EL (cell line): ENCODE results near the gene GABRD.

ENCODE experiments used
- DNase-seq: peaks from one replicate; pipeline ENCODE4 v3.0.0-alpha.2; 2016

Gene GABRD

GRCh38 chr1:2056955-2057590 lies 37.9 kb downstream of the GABRD start:
- no peak for DNase-seq

GRCh38 chr1:2059290-2059953 lies 40.3 kb downstream of the GABRD start:
- DNase-seq, result no peak

GRCh38 chr1:2060072-2060471 lies 40.9 kb downstream of the GABRD start:
- DNase-seq, result no peak

GRCh38 chr1:2060535-2060934 lies 41.4 kb downstream of the GABRD start:
- no peak for DNase-seq

- DNase-seq, result peak; percentile 44
These were observed 42.1 kb downstream of the GABRD start for GRCh38 chr1:2061065-2061778.

- no peak for DNase-seq
These were observed 46.6 kb downstream of the GABRD start for GRCh38 chr1:2065699-2066098.

- DNase-seq, result no peak
These were observed 48.2 kb downstream of the GABRD start for GRCh38 chr1:2067393-2067792.

- no peak for DNase-seq
These were observed 48.8 kb downstream of the GABRD start for GRCh38 chr1:2067981-2068380.

- DNase-seq, result no peak
These were observed 49.8 kb downstream of the GABRD start for GRCh38 chr1:2068951-2069350.

- DNase-seq, result no peak
These were observed 50.9 kb downstream of the GABRD start for GRCh38 chr1:2070016-2070415.

- DNase-seq, result no peak
These were observed 51.8 kb downstream of the GABRD start for GRCh38 chr1:2070800-2071530.

- DNase-seq, result no peak
These were observed 53.1 kb downstream of the GABRD start for GRCh38 chr1:2072109-2072806.

- no peak for DNase-seq
These were observed 53.7 kb downstream of the GABRD start for GRCh38 chr1:2072891-2073290.

- peak; percentile 67 for DNase-seq
These were observed 54.5 kb downstream of the GABRD start for GRCh38 chr1:2073382-2074230.

GRCh38 chr1:2074396-2074795 lies 55.3 kb downstream of the GABRD start:
- no peak for DNase-seq

- DNase-seq, result no peak
These were observed 56.0 kb downstream of the GABRD start for GRCh38 chr1:2074944-2075740.

GRCh38 chr1:2076826-2077225 lies 57.7 kb downstream of the GABRD start:
- no peak for DNase-seq

- no peak for DNase-seq
These were observed 59.0 kb downstream of the GABRD start for GRCh38 chr1:2078170-2078569.

- no peak for DNase-seq
These were observed 60.4 kb downstream of the GABRD start for GRCh38 chr1:2079396-2080085.

- DNase-seq, result no peak
These were observed 61.0 kb downstream of the GABRD start for GRCh38 chr1:2080140-2080539.
